Hepatocyte (in vitro differentiated cells): ENCODE data around the gene MED16.

ENCODE experiments used
- CTCF ChIP-seq: fragments of 200-600 bp; sonication (generic); IDR thresholded peaks from 2 replicates; pipeline ENCODE4 v1.5.1; 2016; ENCODE audit warnings: antibody characterized with exemption, mild to moderate bottlenecking; ENCODE audit not compliant: poor library complexity
- EZH2 ChIP-seq: fragments of 200-600 bp; sonication (generic); IDR thresholded peaks from 2 replicates; pipeline ENCODE4 v1.6.1; 2016; ENCODE audit warnings: antibody characterized with exemption, mild to moderate bottlenecking, borderline replicate concordance
- EZH2phosphoT487 ChIP-seq: fragments of 200-600 bp; sonication (generic); IDR thresholded peaks from one replicate; pipeline ENCODE4 v1.6.1; 2018; ENCODE audit warnings: antibody characterized with exemption, mild to moderate bottlenecking, low read depth, moderate library complexity; ENCODE audit not compliant: unreplicated experiment, severe bottlenecking

DNA sequence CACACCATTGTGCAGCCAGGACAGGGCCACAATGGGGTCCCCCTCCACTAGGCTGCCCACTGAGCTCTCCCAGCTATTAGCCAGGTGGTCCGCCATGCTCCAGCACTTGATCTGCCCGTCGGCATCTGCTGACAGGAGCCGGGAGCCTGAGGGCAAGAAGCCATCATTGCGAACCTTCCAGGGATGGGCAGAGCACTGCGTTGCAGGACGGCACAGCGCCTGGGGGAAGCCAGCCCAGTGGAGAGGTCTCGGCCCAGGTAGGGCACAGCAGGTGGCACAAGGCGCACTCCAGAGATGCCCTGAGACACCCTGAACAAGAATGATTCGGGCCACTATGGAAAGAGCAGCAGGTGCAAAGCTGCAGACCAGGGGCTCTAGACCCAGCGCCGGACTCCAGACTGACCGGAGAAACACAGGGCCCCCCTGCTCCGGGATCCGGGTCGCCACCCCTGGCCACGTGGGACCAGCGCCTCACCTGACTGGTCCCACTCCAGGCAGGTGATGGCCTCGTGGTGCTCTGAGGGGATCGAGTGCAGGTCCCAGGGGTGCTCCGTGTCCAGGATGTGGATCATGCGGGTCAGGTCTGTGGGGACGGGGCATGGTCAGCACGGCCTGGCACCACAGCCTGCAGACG is 3.2 kb downstream of the MED16 start:
- TF ChIP-seq CTCF (no peak), EZH2phosphoT487 (no peak), EZH2 (no peak)
